LNCAP (cell line): ENCODE measurements around the gene KLK15.

ENCODE experiments used
- CTCF ChIP-seq: fragments of 450-650 bp; IDR thresholded peaks from 2 replicates; pipeline ENCODE4 v1.5.1; 2017; ENCODE audit warnings: mild to moderate bottlenecking

The KLK15 gene

GRCh38 chr19:50804420-50805272 lies 28.7 kb downstream of the KLK15 start:
- no peak for TF ChIP-seq CTCF

DNA sequence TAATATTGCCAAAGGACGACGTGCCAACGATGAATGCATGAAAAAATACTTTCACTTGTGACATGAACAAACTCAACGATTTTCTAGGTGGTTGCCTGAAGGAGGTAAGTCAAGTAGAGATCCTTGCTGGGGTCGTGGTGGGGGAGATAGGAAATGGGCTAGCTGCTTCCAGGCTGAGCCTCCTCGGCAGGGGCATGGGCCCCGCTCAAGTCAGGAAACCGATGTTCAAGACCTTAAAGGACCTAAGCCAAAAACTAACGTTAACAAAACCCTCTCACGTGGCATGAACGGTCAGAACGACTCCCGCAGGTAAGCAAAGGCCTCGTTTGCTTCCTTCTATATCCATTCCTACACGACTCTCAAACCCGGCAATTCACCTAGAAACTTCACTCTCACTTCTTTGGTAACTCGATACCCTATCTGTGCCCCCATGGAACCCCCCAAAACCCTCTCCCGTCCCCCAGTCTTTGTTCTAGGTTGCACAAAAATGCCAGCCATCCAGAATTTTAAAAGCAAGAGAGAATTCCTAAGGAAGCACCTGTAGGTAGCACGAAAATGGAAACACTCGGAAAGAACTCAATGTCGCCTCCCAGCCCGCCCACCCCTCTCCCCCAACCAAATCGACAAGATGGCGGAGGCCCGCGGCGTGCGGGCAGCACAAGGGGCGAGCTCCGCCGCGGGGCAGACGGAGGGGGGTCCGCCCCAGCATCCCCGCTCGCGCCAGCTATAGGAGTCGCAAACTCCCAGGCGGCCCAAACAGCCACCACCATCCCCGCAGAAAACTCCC lies 29.5 kb downstream of the KLK15 start:
- TF ChIP-seq CTCF = no peak

DNA sequence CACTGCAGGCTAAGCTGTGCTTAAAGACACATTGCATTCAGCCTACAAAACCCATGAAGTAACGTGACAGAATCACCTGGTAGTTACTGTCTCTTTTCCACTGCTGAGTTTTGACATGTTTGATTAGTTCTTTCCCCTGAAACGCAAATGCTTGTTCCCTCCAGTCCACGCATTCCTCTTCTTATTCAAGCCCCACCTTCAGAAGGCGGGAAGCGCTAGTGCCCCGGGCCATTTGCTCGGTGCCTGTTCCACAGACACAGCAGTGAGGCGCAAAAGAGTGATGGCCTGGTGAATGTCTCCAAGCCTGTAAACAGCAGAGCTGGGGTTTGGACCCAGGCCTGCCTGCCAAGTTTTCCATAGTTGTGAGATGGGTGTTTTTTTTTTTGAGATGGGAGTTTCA lies 32.3 kb downstream of the KLK15 start:
- TF ChIP-seq CTCF = no peak

GRCh38 chr19:50799547-50799851 lies 33.9 kb downstream of the KLK15 start:
- no peak for TF ChIP-seq CTCF

DNA sequence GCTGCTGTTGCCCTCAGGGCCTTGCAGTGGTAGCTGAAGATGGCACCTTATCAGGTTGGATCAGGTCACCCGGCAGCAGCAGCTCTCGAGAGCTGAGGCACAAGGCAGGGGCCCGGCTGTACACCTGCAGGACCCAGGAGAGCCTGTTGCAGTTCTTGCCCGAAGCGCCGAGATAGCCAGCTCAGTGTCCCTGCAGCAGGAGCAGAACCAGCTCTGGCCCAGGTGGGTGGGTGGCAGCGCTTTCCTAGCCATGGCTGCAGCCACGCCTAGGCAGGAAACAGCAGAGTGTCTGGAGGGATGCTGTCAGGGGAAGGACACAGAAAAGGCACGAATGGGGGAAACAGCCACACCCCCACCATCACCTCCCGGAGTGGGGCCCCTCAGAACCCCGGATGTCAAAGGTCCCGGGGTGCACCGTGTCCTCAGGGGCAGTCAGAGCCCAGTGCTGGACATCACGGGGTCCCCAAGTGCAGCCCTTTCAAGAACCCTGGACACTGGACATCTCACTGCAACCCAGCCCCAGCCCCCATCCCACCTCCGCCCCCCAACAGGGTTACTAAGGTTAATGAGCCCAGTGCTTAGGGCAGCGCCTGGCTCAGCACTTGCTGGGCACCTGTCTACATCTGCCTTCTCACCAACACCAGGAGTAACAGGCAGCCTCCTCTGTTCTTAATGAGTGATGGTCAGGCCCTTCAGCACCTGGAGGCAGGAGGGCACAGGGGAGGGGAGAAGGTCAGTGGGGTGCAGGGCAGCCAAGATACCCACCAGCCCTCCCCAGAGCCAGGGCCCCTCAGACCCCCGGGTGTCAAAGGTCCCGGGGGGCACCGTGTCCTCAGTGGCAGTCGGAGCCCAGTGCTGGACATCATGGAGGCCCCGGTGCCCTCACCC lies 34.5 kb downstream of the KLK15 start:
- TF ChIP-seq CTCF = no peak

DNA sequence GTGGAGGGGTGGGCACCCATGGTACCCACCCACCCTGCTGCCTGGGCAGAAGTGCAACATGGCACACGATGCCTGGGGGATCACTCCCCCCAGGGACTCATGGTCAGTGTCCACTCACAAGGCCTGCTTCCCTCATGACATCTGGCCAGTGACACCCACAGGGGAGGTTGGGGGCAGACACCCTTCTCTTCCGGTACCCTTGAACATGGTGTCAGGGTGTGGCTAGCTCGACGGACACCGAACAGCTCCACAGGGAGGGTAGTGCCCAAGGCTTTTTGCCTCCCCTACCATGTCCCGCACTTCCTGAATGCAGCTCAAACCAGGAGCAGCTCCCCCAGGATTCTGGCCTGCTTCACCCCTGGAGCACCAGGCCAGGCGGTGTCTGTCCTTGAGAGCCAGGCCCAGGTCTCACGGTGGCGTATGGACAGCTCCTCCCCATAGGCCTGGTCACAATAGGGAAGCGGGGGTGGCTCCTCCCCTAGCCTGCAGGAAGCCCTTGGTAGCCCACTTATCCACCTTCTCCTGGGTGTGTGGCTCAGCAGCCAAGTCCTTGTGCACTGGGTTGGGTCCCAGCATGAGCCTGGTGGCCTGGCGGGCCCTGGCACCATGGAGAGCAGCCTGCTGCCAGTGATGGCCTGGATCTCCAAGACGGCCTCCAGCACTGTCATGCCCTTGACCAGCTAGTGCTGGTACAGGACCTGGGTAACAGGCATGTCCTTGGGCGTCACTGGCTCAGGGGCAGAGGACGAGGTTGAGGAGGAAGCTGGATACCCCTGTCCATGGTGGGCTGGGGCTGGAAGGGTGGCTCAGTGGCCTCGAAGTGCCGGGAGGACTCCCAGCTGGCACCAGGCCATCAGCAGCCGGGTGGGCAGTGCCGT lies 35.4 kb downstream of the KLK15 start:
- no peak for TF ChIP-seq CTCF
